Esophagus muscularis mucosa (tissue), 4 donors: Measurements from ENCODE around the gene ADGRG1.

Source experiments
- EP300 ChIP-seq: sonication (generic); formaldehyde crosslinking; IDR thresholded peaks from one replicate; pipeline ENCODE4 v1.6.1; 2017; ENCODE audit warnings: antibody characterized with exemption
- POLR2A ChIP-seq: fragments of 450-650 bp; IDR thresholded peaks from one replicate; pipeline ENCODE4 v1.6.1; 2017; ENCODE audit warnings: antibody characterized with exemption, moderate library complexity, mild to moderate bottlenecking, low read depth
- POLR2AphosphoS5 ChIP-seq, 2 donors: sonication (generic); formaldehyde crosslinking; IDR thresholded peaks; one replicate each; pipeline ENCODE4 v1.6.1; 2017; ENCODE audit warnings: antibody characterized with exemption in 2 of 2
- TF ChIP-seq, protein P1 (sequence below), 3 experiments: fragments of 200-600 bp in 2 of 3; fragments of 450-650 bp in 1 of 3; sonication (generic) in 2 of 3; IDR thresholded peaks; one replicate each; pipeline ENCODE4 v1.5.1; 2017 to 2019; ENCODE audit warnings: antibody characterized with exemption in 3 of 3, mild to moderate bottlenecking in 2 of 3, moderate library complexity in 1 of 3

DNA sequence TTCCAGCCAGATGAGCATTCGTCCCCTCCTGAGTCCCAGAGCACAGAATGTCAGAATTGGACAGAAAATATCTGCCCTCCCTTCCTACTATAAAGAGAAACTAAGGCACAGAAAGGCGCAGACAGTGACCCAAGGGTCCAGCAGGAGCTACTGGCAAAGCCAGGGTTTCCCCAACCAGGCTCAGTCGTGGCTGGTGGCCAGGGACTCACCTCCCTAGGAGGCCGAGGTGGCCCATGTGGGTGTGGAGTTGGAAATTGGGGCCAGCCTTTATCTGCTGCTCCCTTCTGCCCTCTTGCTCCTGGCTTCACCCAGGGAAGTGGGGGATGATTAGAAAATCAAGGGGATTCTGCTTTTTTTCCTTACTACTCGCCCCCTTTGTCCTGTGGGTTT is 67.2 kb downstream of the ADGRG1 start:
- TF ChIP-seq, protein P1, sequence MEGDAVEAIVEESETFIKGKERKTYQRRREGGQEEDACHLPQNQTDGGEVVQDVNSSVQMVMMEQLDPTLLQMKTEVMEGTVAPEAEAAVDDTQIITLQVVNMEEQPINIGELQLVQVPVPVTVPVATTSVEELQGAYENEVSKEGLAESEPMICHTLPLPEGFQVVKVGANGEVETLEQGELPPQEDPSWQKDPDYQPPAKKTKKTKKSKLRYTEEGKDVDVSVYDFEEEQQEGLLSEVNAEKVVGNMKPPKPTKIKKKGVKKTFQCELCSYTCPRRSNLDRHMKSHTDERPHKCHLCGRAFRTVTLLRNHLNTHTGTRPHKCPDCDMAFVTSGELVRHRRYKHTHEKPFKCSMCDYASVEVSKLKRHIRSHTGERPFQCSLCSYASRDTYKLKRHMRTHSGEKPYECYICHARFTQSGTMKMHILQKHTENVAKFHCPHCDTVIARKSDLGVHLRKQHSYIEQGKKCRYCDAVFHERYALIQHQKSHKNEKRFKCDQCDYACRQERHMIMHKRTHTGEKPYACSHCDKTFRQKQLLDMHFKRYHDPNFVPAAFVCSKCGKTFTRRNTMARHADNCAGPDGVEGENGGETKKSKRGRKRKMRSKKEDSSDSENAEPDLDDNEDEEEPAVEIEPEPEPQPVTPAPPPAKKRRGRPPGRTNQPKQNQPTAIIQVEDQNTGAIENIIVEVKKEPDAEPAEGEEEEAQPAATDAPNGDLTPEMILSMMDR (IDR thresholded peaks at IDR 0.05) = no peak
- TF ChIP-seq POLR2A = no peak
- TF ChIP-seq POLR2AphosphoS5 (IDR thresholded peaks at IDR 0.05) = no peak
- TF ChIP-seq EP300 = no peak
